Neural crest cell (in vitro differentiated cells): ENCODE data around the gene ELMO1. TPM values are rescaled to one million over a fixed set of nuclear protein-coding genes. Genes with fewer than 3 reads are reported as not detected.

Source experiments
- DNase-seq: peaks from one replicate; pipeline ENCODE4 v3.0.0; 2021; ENCODE audit warnings: low read depth, mixed read lengths, low spot score
- H3K27ac Mint-ChIP-seq: one replicate; pipeline ENCODE4 v1.8.0; 2021; ENCODE audit warnings: mild to moderate bottlenecking, mixed read lengths; ENCODE audit not compliant: unreplicated experiment
- H3K27me3 Mint-ChIP-seq: 2 replicates; pipeline ENCODE4 v1.8.0; 2021; ENCODE audit warnings: low read depth, mild to moderate bottlenecking, mixed read lengths
- H3K36me3 Mint-ChIP-seq: 2 replicates; pipeline ENCODE4 v1.8.0; 2021; ENCODE audit warnings: low read depth, mild to moderate bottlenecking, mixed read lengths
- H3K4me1 Mint-ChIP-seq: 2 replicates; pipeline ENCODE4 v1.8.0; 2021; ENCODE audit warnings: mixed read lengths
- H3K4me3 Mint-ChIP-seq: one replicate; pipeline ENCODE4 v1.8.0; 2021; ENCODE audit warnings: mild to moderate bottlenecking, mixed read lengths
- H3K9me3 Mint-ChIP-seq: 2 replicates; pipeline ENCODE4 v1.8.0; 2021; ENCODE audit warnings: mixed read lengths
- CTCF ChIP-seq: fragments of 200-600 bp; sonication (generic); conservative IDR thresholded peaks from 2 replicates; pipeline ENCODE4 v1.5.0; 2021; ENCODE audit warnings: antibody characterized with exemption, mild to moderate bottlenecking
- total RNA-seq: library from RNA; stranded (reverse); gene quantifications from 2 replicates; pipeline ENCODE4 v1.2.1, GENCODE V29; 2021

Gene ELMO1
- total RNA-seq, 1 donor from 2014 or later: 7.4 TPM

GRCh38 chr7:37371755-37372154 is 76.9 kb downstream of the ELMO1 start:
- Mint-ChIP-seq H3K36me3 (peaks cover 9% of the 10 kb centered on the region), H3K27ac (no peak overlapping the region), H3K4me3 (no peak overlapping the region), H3K27me3 (no peaks in the 10 kb centered on the region), H3K9me3 (peaks cover 5% of the 10 kb centered on the region), H3K4me1 (no peaks in the 10 kb centered on the region)
- no peak for DNase-seq
- TF ChIP-seq CTCF: no peak

GRCh38 chr7:37369906-37370305 is 78.8 kb downstream of the ELMO1 start:
- H3K9me3 Mint-ChIP-seq: no peaks in the 10 kb centered on the region
- no peak overlapping the region for H3K27ac Mint-ChIP-seq
- DNase-seq: no peak
- TF ChIP-seq CTCF: no peak
- H3K36me3 Mint-ChIP-seq: peaks cover 3% of the 10 kb centered on the region
- H3K27me3 Mint-ChIP-seq: no peaks in the 10 kb centered on the region
- no peak overlapping the region for H3K4me3 Mint-ChIP-seq
- H3K4me1 Mint-ChIP-seq: no peaks in the 10 kb centered on the region

- no peak for DNase-seq
- Mint-ChIP-seq H3K36me3 (peaks cover 3% of the 10 kb centered on the region), H3K27ac (no peak overlapping the region), H3K4me1 (no peaks in the 10 kb centered on the region), H3K9me3 (peaks cover under 1% of the 10 kb centered on the region), H3K4me3 (no peak overlapping the region), H3K27me3 (no peaks in the 10 kb centered on the region)
- TF ChIP-seq CTCF: no peak
These were observed 80.1 kb downstream of the ELMO1 start for GRCh38 chr7:37368540-37368939.

- Mint-ChIP-seq H3K4me1 (no peaks in the 10 kb centered on the region), H3K9me3 (peaks cover 3% of the 10 kb centered on the region), H3K36me3 (no peaks in the 10 kb centered on the region), H3K4me3 (no peak overlapping the region), H3K27me3 (no peaks in the 10 kb centered on the region), H3K27ac (no peak overlapping the region)
- no peak for TF ChIP-seq CTCF
- DNase-seq: no peak
These were observed 81.7 kb downstream of the ELMO1 start for GRCh38 chr7:37367010-37367409.

GRCh38 chr7:37366445-37366844 is 82.2 kb downstream of the ELMO1 start:
- no peaks in the 10 kb centered on the region for H3K27me3 Mint-ChIP-seq
- TF ChIP-seq CTCF: no peak
- H3K36me3 Mint-ChIP-seq: no peaks in the 10 kb centered on the region
- no peak overlapping the region for H3K27ac Mint-ChIP-seq
- DNase-seq: no peak
- no peak overlapping the region for H3K4me3 Mint-ChIP-seq
- no peaks in the 10 kb centered on the region for H3K4me1 Mint-ChIP-seq
- peaks cover 3% of the 10 kb centered on the region for H3K9me3 Mint-ChIP-seq

GRCh38 chr7:37365405-37365804 is 83.3 kb downstream of the ELMO1 start:
- H3K27me3 Mint-ChIP-seq: no peaks in the 10 kb centered on the region
- TF ChIP-seq CTCF: no peak
- no peak overlapping the region for H3K27ac Mint-ChIP-seq
- no peak overlapping the region for H3K4me3 Mint-ChIP-seq
- H3K36me3 Mint-ChIP-seq: no peaks in the 10 kb centered on the region
- no peak for DNase-seq
- no peaks in the 10 kb centered on the region for H3K4me1 Mint-ChIP-seq
- peaks cover 3% of the 10 kb centered on the region for H3K9me3 Mint-ChIP-seq
